Neural progenitor cell (in vitro differentiated cells): ENCODE data around the gene R3HDM1. TPM values are rescaled to one million over a fixed set of nuclear protein-coding genes. Genes with fewer than 3 reads are reported as not detected.

Source experiments
- DNase-seq: peaks from one replicate; pipeline ENCODE4 v3.0.0-alpha.2; 2016; ENCODE audit warnings: low spot score
- H2AFZ ChIP-seq: fragments of 200-600 bp; sonication (generic); replicated peaks from 2 replicates; pipeline ENCODE4 v1.6.1; 2016; ENCODE audit warnings: antibody characterized with exemption
- H3F3A ChIP-seq: fragments of 200-600 bp; sonication (generic); 2 replicates; pipeline ENCODE4 v1.6.1; 2016; ENCODE audit warnings: antibody characterized with exemption, low read depth
- H3K27ac ChIP-seq: fragments of 200-600 bp; sonication (generic); 2 replicates; pipeline ENCODE4 v1.5.1; 2016; ENCODE audit warnings: mild to moderate bottlenecking
- H3K27me3 ChIP-seq: fragments of 200-600 bp; sonication (generic); 2 replicates; pipeline ENCODE4 v1.6.1; 2016; ENCODE audit warnings: mild to moderate bottlenecking, moderate library complexity
- H3K36me3 ChIP-seq: fragments of 200-600 bp; sonication (generic); 2 replicates; pipeline ENCODE4 v1.5.1; 2016
- H3K4me1 ChIP-seq: fragments of 200-600 bp; sonication (generic); 2 replicates; pipeline ENCODE4 v1.6.1; 2016; ENCODE audit warnings: mixed run types
- H3K4me2 ChIP-seq: fragments of 200-600 bp; sonication (generic); 2 replicates; pipeline ENCODE4 v1.6.1; 2016
- H3K4me3 ChIP-seq: fragments of 200-600 bp; sonication (generic); 2 replicates; pipeline ENCODE4 v1.5.1; 2016
- H3K79me2 ChIP-seq: fragments of 200-600 bp; sonication (generic); 2 replicates; pipeline ENCODE4 v1.6.1; 2016; ENCODE audit warnings: low read depth
- H3K9ac ChIP-seq: fragments of 200-600 bp; sonication (generic); 2 replicates; pipeline ENCODE4 v1.6.1; 2016
- H3K9me3 ChIP-seq: fragments of 200-600 bp; sonication (generic); 2 replicates; pipeline ENCODE4 v1.5.1; 2016; ENCODE audit warnings: low read depth
- H4K20me1 ChIP-seq: fragments of 200-600 bp; sonication (generic); 2 replicates; pipeline ENCODE4 v1.6.1; 2016; ENCODE audit warnings: low read depth
- H3K27ac Mint-ChIP-seq: 3 replicates; pipeline ENCODE4 v1.8.0; 2021; ENCODE audit warnings: mixed read lengths
- H3K27me3 Mint-ChIP-seq: 2 replicates; pipeline ENCODE4 v1.8.0; 2022; ENCODE audit warnings: low read depth, mild to moderate bottlenecking, inconsistent platforms, moderate library complexity, mixed read lengths; ENCODE audit not compliant: insufficient read depth
- H3K36me3 Mint-ChIP-seq: 3 replicates; pipeline ENCODE4 v1.8.0; 2021; ENCODE audit warnings: mixed read lengths
- H3K4me1 Mint-ChIP-seq: 3 replicates; pipeline ENCODE4 v1.8.0; 2021; ENCODE audit warnings: mixed read lengths
- H3K4me3 Mint-ChIP-seq: 3 replicates; pipeline ENCODE4 v1.8.0; 2021; ENCODE audit warnings: mild to moderate bottlenecking, moderate library complexity, mixed read lengths
- H3K9me3 Mint-ChIP-seq: 3 replicates; pipeline ENCODE4 v1.8.0; 2020; ENCODE audit warnings: mixed read lengths
- EZH2 ChIP-seq: fragments of 200-600 bp; sonication (generic); IDR thresholded peaks from 2 replicates; pipeline ENCODE4 v1.6.1; 2017; ENCODE audit warnings: antibody characterized with exemption, mild to moderate bottlenecking, moderate library complexity
- EZH2phosphoT487 ChIP-seq: fragments of 200-600 bp; sonication (generic); IDR thresholded peaks from 2 replicates; pipeline ENCODE4 v1.6.1; 2017; ENCODE audit warnings: antibody characterized with exemption
- total RNA-seq: library from RNA; depleted of rRNA; stranded (reverse); fragments of >200 nt; gene quantifications from 2 replicates; pipeline ENCODE4 v1.2.3, GENCODE V29; 2015; ENCODE audit warnings: low replicate concordance
- TF ChIP-seq, protein P1 (sequence below): fragments of 200-600 bp; sonication (generic); IDR thresholded peaks from 2 replicates; pipeline ENCODE4 v1.5.1; 2017; ENCODE audit warnings: antibody characterized with exemption, mild to moderate bottlenecking

R3HDM1 gene
- total RNA-seq, 1 donor from 2014 or later, result 49.4 TPM

DNA sequence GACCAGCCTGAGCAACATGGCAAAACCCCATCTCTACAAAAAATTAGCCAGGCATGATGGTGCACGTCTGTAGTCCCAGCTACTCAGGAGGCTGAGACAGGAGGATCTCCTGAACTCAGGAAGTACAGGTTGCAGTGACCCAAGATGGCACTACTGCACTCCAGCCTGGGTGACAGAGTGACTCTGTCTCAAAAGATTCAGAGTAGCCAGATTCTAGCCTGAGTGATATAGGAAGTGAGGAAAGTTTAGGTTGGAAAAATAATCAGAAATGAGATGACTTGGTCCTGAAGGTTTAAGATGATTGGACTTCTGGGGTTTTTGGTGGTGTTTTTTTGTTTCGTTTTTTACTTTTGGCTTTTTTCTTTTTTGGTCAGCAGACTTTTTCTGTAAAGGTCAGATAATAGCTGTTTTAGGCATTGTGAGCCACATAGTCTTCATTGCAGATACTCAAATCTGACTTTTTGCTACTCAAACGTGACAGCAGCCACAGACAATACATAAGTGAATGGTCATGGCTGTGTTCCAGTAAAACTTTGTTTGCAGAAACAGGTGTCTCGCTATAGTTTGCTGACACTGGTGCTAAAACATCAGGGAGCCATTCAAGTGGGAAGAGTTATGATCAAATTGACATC is 106.3 kb downstream of the R3HDM1 start:
- Histone ChIP-seq H3F3A (peaks cover 10% of the 10 kb centered on the region), H3K4me1 (peaks cover 7% of the 10 kb centered on the region), H2AFZ (no peak overlapping the region), H3K9me3 (no peaks in the 10 kb centered on the region), H3K36me3 (peaks cover 27% of the 10 kb centered on the region), H3K9ac (no peak overlapping the region), H3K4me3 (no peak overlapping the region), H3K4me2 (no peak overlapping the region), H3K27ac (no peak overlapping the region), H3K79me2 (no peaks in the 10 kb centered on the region), H4K20me1 (peaks cover 6% of the 10 kb centered on the region), H3K27me3 (no peaks in the 10 kb centered on the region)
- no peaks in the 10 kb centered on the region for H3K4me1 Mint-ChIP-seq
- H3K4me3 Mint-ChIP-seq, result no peak overlapping the region
- DNase-seq, result no peak
- no peak overlapping the region for H3K27ac Mint-ChIP-seq
- TF ChIP-seq, protein P1, sequence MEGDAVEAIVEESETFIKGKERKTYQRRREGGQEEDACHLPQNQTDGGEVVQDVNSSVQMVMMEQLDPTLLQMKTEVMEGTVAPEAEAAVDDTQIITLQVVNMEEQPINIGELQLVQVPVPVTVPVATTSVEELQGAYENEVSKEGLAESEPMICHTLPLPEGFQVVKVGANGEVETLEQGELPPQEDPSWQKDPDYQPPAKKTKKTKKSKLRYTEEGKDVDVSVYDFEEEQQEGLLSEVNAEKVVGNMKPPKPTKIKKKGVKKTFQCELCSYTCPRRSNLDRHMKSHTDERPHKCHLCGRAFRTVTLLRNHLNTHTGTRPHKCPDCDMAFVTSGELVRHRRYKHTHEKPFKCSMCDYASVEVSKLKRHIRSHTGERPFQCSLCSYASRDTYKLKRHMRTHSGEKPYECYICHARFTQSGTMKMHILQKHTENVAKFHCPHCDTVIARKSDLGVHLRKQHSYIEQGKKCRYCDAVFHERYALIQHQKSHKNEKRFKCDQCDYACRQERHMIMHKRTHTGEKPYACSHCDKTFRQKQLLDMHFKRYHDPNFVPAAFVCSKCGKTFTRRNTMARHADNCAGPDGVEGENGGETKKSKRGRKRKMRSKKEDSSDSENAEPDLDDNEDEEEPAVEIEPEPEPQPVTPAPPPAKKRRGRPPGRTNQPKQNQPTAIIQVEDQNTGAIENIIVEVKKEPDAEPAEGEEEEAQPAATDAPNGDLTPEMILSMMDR, result no peak
- TF ChIP-seq EZH2, result no peak
- no peak for TF ChIP-seq EZH2phosphoT487
- no peaks in the 10 kb centered on the region for H3K9me3 Mint-ChIP-seq
- H3K27me3 Mint-ChIP-seq, result no peaks in the 10 kb centered on the region
- peaks cover 6% of the 10 kb centered on the region for H3K36me3 Mint-ChIP-seq

DNA sequence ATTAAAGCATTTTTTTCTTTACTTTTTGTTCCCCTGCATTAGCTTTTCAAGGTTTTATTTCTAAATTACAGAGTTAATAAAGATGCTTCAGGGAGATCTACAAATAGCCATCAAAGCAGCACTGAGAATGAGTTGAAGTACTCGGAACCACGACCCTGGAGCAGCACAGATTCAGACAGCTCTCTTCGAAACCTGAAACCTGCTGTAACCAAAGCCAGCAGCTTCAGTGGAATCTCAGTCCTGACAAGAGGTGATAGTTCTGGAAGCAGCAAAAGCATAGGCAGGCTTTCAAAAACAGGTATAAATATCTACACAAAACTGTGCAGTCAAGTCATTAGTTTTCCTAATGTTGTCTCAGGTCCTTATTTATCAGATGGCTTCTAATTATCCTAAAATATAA is 107.5 kb downstream of the R3HDM1 start:
- peak overlapping the region; percentile 5 for H3K9ac ChIP-seq
- H3F3A ChIP-seq, result peaks cover 10% of the 10 kb centered on the region
- H3K4me3 Mint-ChIP-seq, result no peak overlapping the region
- H3K4me1 Mint-ChIP-seq, result no peaks in the 10 kb centered on the region
- no peak overlapping the region for H3K4me2 ChIP-seq
- H3K36me3 Mint-ChIP-seq, result peaks cover 10% of the 10 kb centered on the region
- no peaks in the 10 kb centered on the region for H3K9me3 ChIP-seq
- H3K9me3 Mint-ChIP-seq, result no peaks in the 10 kb centered on the region
- no peak overlapping the region for H3K4me3 ChIP-seq
- no peaks in the 10 kb centered on the region for H3K79me2 ChIP-seq
- H3K27me3 ChIP-seq, result no peaks in the 10 kb centered on the region
- DNase-seq, result peak; percentile 7
- H3K4me1 ChIP-seq, result peaks cover 7% of the 10 kb centered on the region
- H3K27ac ChIP-seq, result peak overlapping the region; percentile 71
- peaks cover 35% of the 10 kb centered on the region for H3K36me3 ChIP-seq
- no peaks in the 10 kb centered on the region for H3K27me3 Mint-ChIP-seq
- no peak overlapping the region for H2AFZ ChIP-seq
- peaks cover 6% of the 10 kb centered on the region for H4K20me1 ChIP-seq
- TF ChIP-seq EZH2phosphoT487, result no peak
- TF ChIP-seq, protein P1, result no peak
- TF ChIP-seq EZH2, result no peak
- no peak overlapping the region for H3K27ac Mint-ChIP-seq

DNA sequence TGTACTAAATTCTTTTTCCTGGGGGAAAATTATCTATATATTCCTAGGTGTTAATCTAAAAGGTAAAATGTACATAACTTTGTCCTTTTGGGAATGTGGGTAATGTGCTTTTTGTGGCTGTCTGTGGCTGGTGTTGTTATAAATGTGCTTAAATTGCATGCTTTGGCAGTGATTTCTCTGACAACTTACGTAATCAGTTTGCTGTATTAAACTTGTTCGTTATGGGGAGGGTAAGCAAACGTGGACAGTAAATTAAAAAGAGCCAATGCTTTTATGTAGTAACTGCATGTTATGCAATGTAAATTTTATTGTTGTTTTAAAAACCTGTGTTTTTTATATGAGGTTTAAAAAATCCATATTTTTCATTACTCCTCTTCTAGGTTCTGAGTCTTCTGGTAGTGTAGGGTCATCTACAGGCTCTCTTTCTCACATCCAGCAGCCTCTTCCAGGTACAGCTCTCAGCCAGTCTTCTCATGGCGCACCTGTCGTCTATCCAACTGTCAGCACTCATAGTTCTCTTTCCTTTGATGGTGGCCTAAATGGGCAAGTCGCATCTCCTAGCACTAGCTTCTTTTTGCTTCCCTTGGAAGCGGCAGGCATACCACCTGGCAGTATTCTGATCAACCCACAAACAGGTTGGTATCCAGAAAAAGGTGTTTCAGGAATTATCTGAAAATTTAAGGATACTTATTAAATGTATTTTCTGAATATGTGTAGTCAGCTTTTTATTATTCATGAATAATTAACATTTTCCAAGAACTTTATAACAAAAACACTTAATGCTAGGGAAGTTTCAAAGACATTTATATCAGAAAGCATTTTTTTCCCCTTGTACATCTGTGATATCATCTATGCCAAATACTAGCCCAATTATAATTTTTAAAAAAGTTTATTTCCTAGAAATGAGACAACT is 110.1 kb downstream of the R3HDM1 start:
- no peak overlapping the region for H3K27ac Mint-ChIP-seq
- Histone ChIP-seq H3K4me2 (no peak overlapping the region), H2AFZ (no peak overlapping the region), H3K9ac (no peak overlapping the region), H3K9me3 (no peaks in the 10 kb centered on the region), H3K36me3 (peaks cover 41% of the 10 kb centered on the region), H3K4me3 (no peak overlapping the region), H4K20me1 (peaks cover 6% of the 10 kb centered on the region), H3K27ac (no peak overlapping the region), H3K27me3 (no peaks in the 10 kb centered on the region), H3K4me1 (peaks cover 7% of the 10 kb centered on the region), H3K79me2 (no peaks in the 10 kb centered on the region), H3F3A (peaks cover 10% of the 10 kb centered on the region)
- H3K27me3 Mint-ChIP-seq, result no peaks in the 10 kb centered on the region
- H3K36me3 Mint-ChIP-seq, result peaks cover 17% of the 10 kb centered on the region
- TF ChIP-seq EZH2phosphoT487, result no peak
- H3K9me3 Mint-ChIP-seq, result no peaks in the 10 kb centered on the region
- no peaks in the 10 kb centered on the region for H3K4me1 Mint-ChIP-seq
- no peak overlapping the region for H3K4me3 Mint-ChIP-seq
- DNase-seq, result no peak
